Activated T-cell treated with anti-CD3 and anti-CD28 coated beads, Interleukin-2, amount 50 U/mL, for 72 hours (primary cell): Measurements from ENCODE around the gene CENPT. TPM values are rescaled to one million over a fixed set of nuclear protein-coding genes. Genes with fewer than 3 reads are reported as not detected.
"Not testable (repeated sequence)": the region's sequence is repeated elsewhere in the genome, so short reads cannot be mapped to it uniquely, and the experiment has no call there.

Source experiments
- ATAC-seq, 2 donors: fragments of 150-1000 bp; cut with Tn5 transposase; replicated peaks in 1 of 2; 2 replicates each; pipeline ENCODE4 v1.10.0; 2021; ENCODE audit warnings: moderate library complexity in 2 of 2, mild to moderate bottlenecking in 1 of 2
- DNase-seq, 2 donors: peaks; one replicate each; pipeline ENCODE4 v3.0.0; 2021 to 2022; ENCODE audit warnings: mixed read lengths in 1 of 2
- H3K27ac Mint-ChIP-seq: one replicate; pipeline ENCODE4 v1.8.0; 2022; ENCODE audit warnings: mild to moderate bottlenecking, moderate library complexity, mixed read lengths
- H3K27me3 Mint-ChIP-seq: one replicate; pipeline ENCODE4 v1.8.0; 2022; ENCODE audit warnings: low read depth, mixed read lengths
- H3K36me3 Mint-ChIP-seq, 2 donors: one replicate each; pipeline ENCODE4 v1.8.0; 2022; ENCODE audit warnings: mixed read lengths in 2 of 2, mild to moderate bottlenecking in 1 of 2; ENCODE audit not compliant: insufficient read depth in 2 of 2
- H3K4me1 Mint-ChIP-seq: one replicate; pipeline ENCODE4 v1.8.0; 2022; ENCODE audit warnings: low read depth, mixed read lengths
- H3K4me3 Mint-ChIP-seq, 2 donors: one replicate each; pipeline ENCODE4 v1.8.0; 2022; ENCODE audit warnings: mild to moderate bottlenecking in 2 of 2, mixed read lengths in 2 of 2, moderate library complexity in 2 of 2
- H3K9me3 Mint-ChIP-seq, 2 donors: one replicate each; pipeline ENCODE4 v1.8.0; 2022; ENCODE audit warnings: mixed read lengths in 2 of 2
- total RNA-seq, 2 donors: library from RNA; stranded (reverse); gene quantifications; one replicate each; pipeline ENCODE4 v1.2.3, GENCODE V29; 2022

Gene CENPT
- total RNA-seq, 2 donors from 2014 or later, result 43.6 to 59.4 TPM

DNA sequence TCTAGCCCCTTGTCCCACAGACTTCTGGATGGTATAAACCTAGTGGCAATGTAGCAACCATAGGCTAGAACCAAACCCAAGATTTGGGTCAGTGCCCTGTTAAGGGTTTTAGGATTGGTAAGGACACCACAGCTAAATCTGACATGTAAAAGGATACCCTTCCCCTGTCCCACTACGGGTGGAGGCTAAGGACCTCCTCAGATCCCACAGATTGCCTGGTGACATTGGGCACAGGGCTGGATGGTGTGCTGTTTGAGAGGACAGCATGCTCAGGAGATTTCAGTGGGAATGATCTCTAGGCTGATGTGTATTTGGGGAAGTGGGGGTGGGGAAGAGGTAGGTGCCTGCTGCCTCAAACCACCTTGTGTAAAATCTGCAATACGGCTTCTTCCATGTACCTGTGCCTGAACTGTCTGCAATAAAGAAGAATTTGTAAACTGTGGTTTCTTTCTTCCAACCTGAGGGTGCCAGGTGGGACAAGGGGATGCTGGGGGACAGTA is 24.7 kb upstream of the CENPT start:
- DNase-seq (no peak), ATAC-seq (no peak)
- Mint-ChIP-seq H3K27me3 (no peaks in the 10 kb centered on the region), H3K27ac (peak overlapping the region; percentile 49), H3K4me1 (peaks cover 32% of the 10 kb centered on the region), H3K36me3 (peaks cover 2 to 15% of the 10 kb centered on the region in 2 donors), H3K4me3 (peak overlapping the region; percentile 92 to 93), H3K9me3 (no peaks in the 10 kb centered on the region)

DNA sequence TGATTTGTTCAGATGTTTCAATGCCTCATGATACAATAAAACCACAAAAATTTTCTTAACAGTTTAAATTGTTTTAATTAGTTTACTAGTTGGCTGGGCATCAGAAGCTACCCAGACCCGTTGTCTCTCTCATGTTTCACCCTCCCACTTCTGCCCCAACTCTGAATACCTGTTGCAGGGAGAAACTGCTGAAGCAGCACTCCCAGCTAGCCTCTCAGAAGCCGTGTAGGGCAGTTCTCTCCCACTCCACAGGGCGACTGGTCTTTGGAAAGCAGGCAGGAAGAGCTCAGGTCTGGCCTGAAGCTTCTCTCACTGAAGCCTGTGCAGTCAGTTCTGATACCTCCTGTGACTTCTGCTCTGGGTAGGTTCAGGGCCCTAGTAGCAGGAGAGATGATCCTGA is 23.8 kb upstream of the CENPT start:
- no peak overlapping the region for H3K4me3 Mint-ChIP-seq
- DNase-seq (no peak), ATAC-seq (no peak)
- no peaks in the 10 kb centered on the region for H3K9me3 Mint-ChIP-seq
- H3K4me1 Mint-ChIP-seq, result peaks cover 32% of the 10 kb centered on the region
- H3K36me3 Mint-ChIP-seq, result peaks cover 2 to 18% of the 10 kb centered on the region in 2 donors
- peak overlapping the region; percentile 35 for H3K27ac Mint-ChIP-seq
- no peaks in the 10 kb centered on the region for H3K27me3 Mint-ChIP-seq

DNA sequence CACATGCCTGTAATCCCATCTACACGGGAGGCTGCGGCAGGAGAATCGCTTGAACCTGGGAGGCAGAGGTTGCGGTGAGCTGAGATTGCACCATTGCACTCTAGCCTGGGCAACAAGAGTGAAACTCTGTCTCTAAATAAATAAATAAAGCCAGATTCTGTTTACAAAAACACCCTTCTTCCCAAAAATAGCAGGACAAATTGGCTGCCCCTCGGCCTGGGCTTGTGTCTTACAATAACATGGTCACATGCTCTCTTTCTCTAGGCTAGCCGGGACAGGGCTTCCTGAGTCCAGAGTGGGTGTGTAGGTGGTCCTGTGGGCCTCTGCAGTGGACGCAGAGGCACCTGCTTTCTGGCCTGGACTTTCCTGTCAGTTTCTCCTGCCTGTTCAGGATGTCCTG is 22.2 kb upstream of the CENPT start:
- ATAC-seq (no peak), DNase-seq (no peak)
- Mint-ChIP-seq H3K27ac (peak overlapping the region; percentile 54), H3K36me3 (peaks cover 2 to 15% of the 10 kb centered on the region in 2 donors), H3K4me1 (peaks cover 19% of the 10 kb centered on the region), H3K9me3 (no peaks in the 10 kb centered on the region), H3K27me3 (no peaks in the 10 kb centered on the region), H3K4me3 (no peak overlapping the region)

DNA sequence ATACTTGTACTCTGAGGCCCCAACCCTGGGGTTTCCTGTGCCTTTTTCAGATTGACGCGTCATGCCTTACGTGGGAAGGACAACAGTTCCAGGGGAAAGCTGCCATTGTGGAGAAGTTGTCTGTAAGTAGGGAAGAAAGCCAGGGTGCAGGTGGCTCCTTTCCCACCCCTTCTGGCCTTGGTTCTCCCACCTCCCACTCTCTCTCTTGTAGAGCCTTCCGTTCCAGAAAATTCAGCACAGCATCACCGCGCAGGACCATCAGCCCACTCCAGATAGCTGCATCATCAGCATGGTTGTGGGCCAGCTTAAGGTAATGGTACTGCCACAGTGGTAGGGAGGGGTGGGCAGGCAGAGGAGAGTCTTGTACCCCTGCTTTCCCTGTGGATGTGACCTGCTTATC is 20.8 kb upstream of the CENPT start:
- DNase-seq (no peak), ATAC-seq (no peak)
- H3K4me1 Mint-ChIP-seq, result peaks cover 7% of the 10 kb centered on the region
- H3K4me3 Mint-ChIP-seq, result no peak overlapping the region
- no peaks in the 10 kb centered on the region for H3K9me3 Mint-ChIP-seq
- H3K27me3 Mint-ChIP-seq, result no peaks in the 10 kb centered on the region
- H3K36me3 Mint-ChIP-seq, result peaks cover 0 to 13% of the 10 kb centered on the region in 2 donors
- H3K27ac Mint-ChIP-seq, result no peak overlapping the region

DNA sequence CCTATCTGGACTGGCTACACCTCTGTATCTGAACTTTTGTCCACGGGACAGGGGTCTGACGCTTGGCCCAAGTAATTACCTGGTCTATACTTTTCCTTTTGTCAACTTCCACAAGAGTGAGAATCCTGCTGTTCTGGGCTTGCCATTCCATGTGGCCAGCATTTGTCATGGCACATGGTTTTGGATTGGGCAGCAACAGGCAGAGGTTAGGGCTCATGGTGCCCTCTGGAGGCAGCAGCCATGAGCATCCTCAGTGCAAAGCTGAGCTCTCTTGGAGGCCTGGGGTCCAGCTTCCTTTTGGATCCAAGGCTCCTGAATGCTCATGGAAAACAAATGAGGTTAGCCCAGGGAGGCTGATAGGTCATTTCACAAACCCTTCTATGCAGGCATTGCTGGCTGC is 17.8 kb upstream of the CENPT start:
- no peak for DNase-seq
- no peaks in the 10 kb centered on the region for H3K9me3 Mint-ChIP-seq
- no peak overlapping the region for H3K27ac Mint-ChIP-seq
- H3K4me3 Mint-ChIP-seq, result no peak overlapping the region
- ATAC-seq, result no peak
- H3K4me1 Mint-ChIP-seq, result peaks cover 6% of the 10 kb centered on the region
- peaks cover 0 to 8% of the 10 kb centered on the region in 2 donors for H3K36me3 Mint-ChIP-seq
- H3K27me3 Mint-ChIP-seq, result no peaks in the 10 kb centered on the region

DNA sequence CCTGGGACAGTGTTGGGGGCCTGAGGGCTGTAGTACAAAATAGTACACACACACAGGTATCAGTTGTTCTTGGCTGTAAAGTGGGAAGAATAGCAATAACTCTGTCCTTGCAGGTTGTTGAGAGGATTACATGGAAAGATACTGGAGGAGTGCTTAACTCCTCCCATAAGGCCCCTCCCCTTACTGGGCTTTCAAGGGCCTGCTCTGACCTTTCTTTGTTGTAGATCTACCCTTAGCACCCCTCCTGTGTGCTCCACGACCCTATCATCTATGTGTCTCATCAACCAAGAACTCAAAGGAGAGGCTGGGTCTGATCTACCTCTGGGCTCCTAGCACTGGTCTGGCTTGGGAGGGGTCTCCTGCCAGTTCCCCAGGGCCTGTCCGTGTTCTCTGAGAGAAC is 17.1 kb upstream of the CENPT start:
- no peaks in the 10 kb centered on the region for H3K9me3 Mint-ChIP-seq
- peaks cover 6% of the 10 kb centered on the region for H3K4me1 Mint-ChIP-seq
- peaks cover 0 to 7% of the 10 kb centered on the region in 2 donors for H3K36me3 Mint-ChIP-seq
- H3K27ac Mint-ChIP-seq, result no peak overlapping the region
- no peak overlapping the region for H3K4me3 Mint-ChIP-seq
- ATAC-seq (no peak), DNase-seq (no peak)
- H3K27me3 Mint-ChIP-seq, result no peaks in the 10 kb centered on the region

DNA sequence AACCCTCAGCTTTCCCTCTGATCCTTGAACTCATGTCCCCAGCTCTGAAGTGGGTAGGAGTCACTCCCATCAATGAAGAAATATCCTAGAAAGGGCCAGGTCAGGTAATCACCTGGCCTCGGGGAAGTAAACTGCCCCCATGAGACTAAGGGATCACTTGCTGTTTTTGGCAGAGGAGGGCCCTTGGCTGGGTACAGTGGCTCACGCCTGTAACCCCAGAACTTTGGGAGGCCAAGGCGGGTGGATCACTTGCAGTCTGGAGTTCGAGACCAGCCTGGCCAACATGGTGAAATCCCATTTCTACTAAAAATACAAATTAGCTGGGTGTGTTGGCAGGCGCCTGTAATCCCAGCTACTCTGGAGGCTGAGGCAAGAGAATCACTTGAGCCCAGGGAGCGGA is 16.6 kb upstream of the CENPT start:
- H3K36me3 Mint-ChIP-seq, DNase-seq, H3K27ac Mint-ChIP-seq, ATAC-seq, H3K27me3 Mint-ChIP-seq, H3K4me3 Mint-ChIP-seq, H3K9me3 Mint-ChIP-seq, H3K4me1 Mint-ChIP-seq: not testable (repeated sequence)

DNA sequence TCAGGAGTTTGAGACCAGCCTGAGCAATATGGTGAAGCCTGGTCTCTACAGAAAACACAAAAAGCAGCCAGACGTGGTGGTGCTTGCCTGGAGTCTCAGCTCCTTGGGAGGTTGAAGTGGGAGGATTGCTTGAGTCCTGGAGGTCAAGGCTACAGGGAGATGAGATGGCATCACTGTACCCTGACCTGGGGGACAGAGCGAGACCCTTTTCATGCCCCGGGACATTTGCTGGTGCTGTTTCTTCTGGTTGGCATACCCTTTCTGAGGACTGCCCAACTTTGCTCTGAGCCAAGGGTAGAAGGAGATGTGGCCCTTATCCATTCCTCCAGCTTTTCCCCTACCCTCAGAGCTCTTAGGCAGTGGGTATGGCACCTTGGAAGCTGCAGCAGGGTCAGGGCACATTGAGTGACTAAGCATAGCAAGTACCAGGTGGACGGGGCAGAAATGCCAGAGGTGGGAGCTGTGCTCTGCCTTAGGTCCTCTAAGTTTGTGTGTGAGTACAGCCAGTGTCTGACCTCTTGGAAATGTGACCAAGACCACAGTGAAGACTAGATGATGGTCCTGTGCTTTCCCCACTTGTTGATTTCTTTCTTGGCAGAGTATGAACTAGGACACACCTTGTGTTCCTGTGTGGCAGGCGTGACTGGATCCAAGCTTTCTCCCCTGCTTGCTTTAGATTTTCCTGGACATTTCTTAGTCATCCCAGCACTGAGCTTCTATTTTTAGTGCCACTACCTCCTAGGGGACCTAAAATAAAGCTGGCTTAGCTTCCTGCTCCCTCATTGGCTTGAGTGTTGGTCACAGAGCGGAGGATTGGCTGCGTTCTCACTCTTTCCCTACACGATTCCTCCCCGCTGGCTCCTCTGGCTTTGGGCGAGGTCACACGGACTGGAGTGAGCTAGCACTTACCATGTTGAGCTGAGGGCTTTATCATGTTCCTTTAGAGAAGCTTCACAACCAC is 15.4 kb upstream of the CENPT start:
- Mint-ChIP-seq H3K4me3 (no peak overlapping the region), H3K36me3 (peaks cover 0 to 7% of the 10 kb centered on the region in 2 donors), H3K4me1 (peaks cover 13% of the 10 kb centered on the region), H3K9me3 (no peaks in the 10 kb centered on the region), H3K27me3 (no peaks in the 10 kb centered on the region), H3K27ac (no peak overlapping the region)
- DNase-seq (no peak), ATAC-seq (no peak)

DNA sequence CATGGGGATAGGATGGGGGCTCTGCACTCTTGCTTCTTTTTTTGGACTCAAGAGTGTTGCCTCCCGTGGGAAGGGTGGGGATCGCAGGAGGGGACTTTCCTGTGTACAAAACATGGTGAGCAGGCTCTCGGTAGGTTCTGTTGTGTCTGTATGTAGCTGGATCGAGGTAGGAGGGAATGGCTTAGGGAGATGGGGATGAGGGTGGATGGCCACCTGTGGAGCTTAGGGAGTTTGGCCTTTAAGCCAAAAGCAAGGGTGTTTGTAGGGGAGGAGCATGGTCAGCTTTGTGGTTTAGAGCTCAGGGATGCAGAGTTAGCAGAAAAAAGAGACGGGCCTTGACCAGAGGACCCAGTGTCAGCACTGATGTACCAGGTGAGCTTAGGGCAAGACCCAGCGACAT is 14.4 kb upstream of the CENPT start:
- no peaks in the 10 kb centered on the region for H3K9me3 Mint-ChIP-seq
- no peak overlapping the region for H3K4me3 Mint-ChIP-seq
- ATAC-seq (no peak), DNase-seq (no peak)
- peaks cover 23% of the 10 kb centered on the region for H3K4me1 Mint-ChIP-seq
- no peaks in the 10 kb centered on the region for H3K27me3 Mint-ChIP-seq
- H3K36me3 Mint-ChIP-seq, result peaks cover 0 to 7% of the 10 kb centered on the region in 2 donors
- no peak overlapping the region for H3K27ac Mint-ChIP-seq

DNA sequence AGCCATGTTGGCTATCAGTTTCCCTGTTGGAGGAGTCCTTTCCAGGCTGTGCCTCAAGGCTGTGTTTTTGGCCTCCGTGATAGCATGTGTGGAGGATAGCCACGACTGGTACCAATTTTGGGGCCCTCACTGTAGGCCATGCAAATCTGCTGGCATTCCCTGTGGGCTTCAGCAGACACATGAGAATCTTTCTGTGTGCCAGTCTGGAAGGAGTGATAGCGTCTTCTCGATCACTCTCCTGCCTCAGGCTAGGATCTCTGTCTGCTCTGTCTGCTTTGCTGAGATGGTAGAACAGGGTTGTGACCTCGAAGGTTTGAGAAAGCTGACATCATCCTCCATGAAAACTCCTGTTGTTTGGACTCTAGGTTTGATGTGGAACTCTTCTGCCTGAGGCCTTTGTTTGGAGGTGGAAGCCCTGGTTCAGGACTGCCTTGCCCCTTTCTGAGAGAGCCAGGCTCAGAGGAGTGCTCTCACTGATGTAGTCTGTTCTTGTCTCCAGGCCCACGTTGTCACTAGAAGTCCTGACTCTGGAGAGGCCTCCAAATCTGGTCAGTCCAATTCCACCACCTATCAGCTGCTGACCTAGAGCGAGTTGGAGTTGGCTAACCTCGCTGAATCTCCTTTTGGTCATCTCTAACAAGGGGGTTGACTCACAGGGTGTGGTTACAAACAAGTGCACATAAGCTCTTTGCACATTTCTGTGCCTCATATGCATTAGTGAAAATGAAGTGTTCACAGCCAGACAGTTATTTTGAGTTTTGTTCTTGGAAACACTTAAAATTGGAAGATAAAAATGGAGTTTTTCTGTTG is 13.3 kb upstream of the CENPT start:
- ATAC-seq (no peak), DNase-seq (no peak)
- Mint-ChIP-seq H3K4me1 (peaks cover 32% of the 10 kb centered on the region), H3K9me3 (no peaks in the 10 kb centered on the region), H3K27ac (peak overlapping the region; percentile 8), H3K27me3 (no peaks in the 10 kb centered on the region), H3K4me3 (no peak overlapping the region), H3K36me3 (peaks cover 0 to 1% of the 10 kb centered on the region in 2 donors)

DNA sequence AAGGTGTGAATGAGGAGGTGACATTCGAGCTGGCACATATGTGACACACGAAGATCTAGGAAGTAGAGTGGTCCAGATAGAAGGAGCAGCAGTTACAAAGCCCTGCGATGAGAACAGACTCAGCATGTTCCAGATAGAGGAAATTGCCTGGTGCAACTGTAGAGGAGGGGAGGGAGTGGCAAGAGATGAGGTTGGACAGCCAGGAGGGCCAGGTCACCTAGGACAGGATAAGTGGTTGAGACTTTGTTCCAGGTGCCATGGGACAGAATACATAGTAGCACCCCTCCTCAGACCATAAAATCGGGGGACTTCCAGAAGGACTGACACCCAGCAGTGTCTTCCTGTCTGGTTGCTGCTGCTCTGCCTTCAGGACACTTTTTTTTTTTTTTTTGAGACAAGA is 11.0 kb upstream of the CENPT start:
- Mint-ChIP-seq H3K9me3 (no peaks in the 10 kb centered on the region), H3K27ac (no peak overlapping the region), H3K4me1 (peaks cover 47% of the 10 kb centered on the region), H3K36me3 (peaks cover 0 to 4% of the 10 kb centered on the region in 2 donors), H3K4me3 (no peak overlapping the region), H3K27me3 (no peaks in the 10 kb centered on the region)
- no peak for ATAC-seq
- DNase-seq, result no peak

DNA sequence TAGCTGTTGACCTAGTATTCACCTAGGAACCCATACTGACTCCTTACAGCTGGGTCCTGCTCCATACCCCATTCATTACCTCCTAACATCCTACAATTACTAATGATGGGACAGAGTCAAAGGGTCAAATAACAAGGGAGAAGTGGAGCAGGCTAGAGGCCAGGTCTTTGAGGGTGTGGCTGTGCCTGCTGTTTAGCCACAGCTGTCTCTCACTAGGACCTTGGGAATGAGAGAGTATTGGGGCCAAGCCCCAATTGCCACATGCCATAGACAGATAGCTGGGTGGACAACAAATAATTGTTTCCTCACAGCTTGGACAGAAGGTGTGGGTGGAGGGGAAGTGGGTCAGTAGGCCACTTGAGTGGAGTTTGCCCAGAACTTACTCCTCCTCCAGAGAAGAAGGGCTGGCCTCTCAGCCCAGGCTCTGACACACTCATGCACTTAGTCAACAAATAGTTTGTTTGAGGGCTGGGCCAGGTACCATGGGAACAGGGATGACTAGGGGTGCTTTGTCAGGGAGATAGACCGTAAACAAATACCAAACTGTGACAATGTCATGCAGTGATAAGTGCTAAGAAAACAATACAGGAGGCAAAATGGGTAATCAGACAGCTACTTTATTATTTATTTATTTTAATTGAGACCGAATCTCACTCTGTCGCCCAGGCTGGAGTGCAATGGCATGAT is 10.2 kb upstream of the CENPT start:
- Mint-ChIP-seq H3K36me3 (peaks cover 0 to 4% of the 10 kb centered on the region in 2 donors), H3K4me1 (peaks cover 47% of the 10 kb centered on the region), H3K27me3 (no peaks in the 10 kb centered on the region), H3K4me3 (no peak overlapping the region), H3K27ac (no peak overlapping the region), H3K9me3 (no peaks in the 10 kb centered on the region)
- peak; percentile 89 to 96 for ATAC-seq
- peak in 1 of 2 donors; percentile 32 for DNase-seq
